Right atrium auricular region (tissue), 2 donors: ENCODE results near the gene SIGLEC6. TPM values are rescaled to one million over a fixed set of nuclear protein-coding genes. Genes with fewer than 3 reads are reported as not detected.
A peak's percentile ranks its signal among the peaks of the same experiment; 100 is the strongest.

Experiments
- DNase-seq: peaks from one replicate; pipeline ENCODE4 v3.0.0-alpha.2; 2019; ENCODE audit warnings: low spot score
- H3K27ac ChIP-seq, 2 donors: fragments of 200-600 bp; sonication (generic); 1 replicate in 1 of 2; 2 replicates in 1 of 2; pipeline ENCODE4 v1.5.1; 2016 to 2019
- H3K27me3 ChIP-seq, 2 donors: fragments of 200-600 bp; sonication (generic); one replicate each; pipeline versions ENCODE4 v1.5.1 to v1.6.0; 2017 to 2019
- H3K36me3 ChIP-seq: fragments of 200-600 bp; sonication (generic); one replicate; pipeline ENCODE4 v1.5.1; 2016
- H3K4me1 ChIP-seq, 2 donors: fragments of 200-600 bp; sonication (generic); one replicate each; pipeline versions ENCODE4 v1.5.1 to v1.6.0; 2017 to 2019
- H3K4me3 ChIP-seq, 2 donors: fragments of 200-600 bp; sonication (generic); 1 replicate in 1 of 2; 2 replicates in 1 of 2; pipeline ENCODE4 v1.5.1; 2017 to 2019; ENCODE audit warnings: mild to moderate bottlenecking in 1 of 2, moderate library complexity in 1 of 2
- H3K9me3 ChIP-seq, 2 donors: fragments of 200-600 bp; sonication (generic); one replicate each; pipeline ENCODE4 v1.5.1; 2019
- total RNA-seq, 2 donors: library from RNA; depleted of rRNA; stranded (reverse); fragments of >200 nt; gene quantifications; one replicate each; pipeline ENCODE4 v1.1.0, GENCODE V29; 2016
- TF ChIP-seq, protein P1 (sequence below), 2 donors: fragments of 200-600 bp; sonication (generic); IDR thresholded peaks; one replicate each; pipeline ENCODE4 v1.5.1; 2019; ENCODE audit warnings: antibody characterized with exemption in 2 of 2

Gene SIGLEC6
- total RNA-seq, 2 donors from 2014 or later = 0.16 to 0.44 TPM

- no peak for DNase-seq
- TF ChIP-seq, protein P1, sequence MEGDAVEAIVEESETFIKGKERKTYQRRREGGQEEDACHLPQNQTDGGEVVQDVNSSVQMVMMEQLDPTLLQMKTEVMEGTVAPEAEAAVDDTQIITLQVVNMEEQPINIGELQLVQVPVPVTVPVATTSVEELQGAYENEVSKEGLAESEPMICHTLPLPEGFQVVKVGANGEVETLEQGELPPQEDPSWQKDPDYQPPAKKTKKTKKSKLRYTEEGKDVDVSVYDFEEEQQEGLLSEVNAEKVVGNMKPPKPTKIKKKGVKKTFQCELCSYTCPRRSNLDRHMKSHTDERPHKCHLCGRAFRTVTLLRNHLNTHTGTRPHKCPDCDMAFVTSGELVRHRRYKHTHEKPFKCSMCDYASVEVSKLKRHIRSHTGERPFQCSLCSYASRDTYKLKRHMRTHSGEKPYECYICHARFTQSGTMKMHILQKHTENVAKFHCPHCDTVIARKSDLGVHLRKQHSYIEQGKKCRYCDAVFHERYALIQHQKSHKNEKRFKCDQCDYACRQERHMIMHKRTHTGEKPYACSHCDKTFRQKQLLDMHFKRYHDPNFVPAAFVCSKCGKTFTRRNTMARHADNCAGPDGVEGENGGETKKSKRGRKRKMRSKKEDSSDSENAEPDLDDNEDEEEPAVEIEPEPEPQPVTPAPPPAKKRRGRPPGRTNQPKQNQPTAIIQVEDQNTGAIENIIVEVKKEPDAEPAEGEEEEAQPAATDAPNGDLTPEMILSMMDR (IDR thresholded peaks at IDR 0.05) = no peak
- Histone ChIP-seq H3K36me3 (no peaks in the 10 kb centered on the region), H3K4me1 (no peaks in the 10 kb centered on the region), H3K4me3 (no peak overlapping the region), H3K27me3 (no peaks in the 10 kb centered on the region), H3K27ac (no peak overlapping the region), H3K9me3 (no peaks in the 10 kb centered on the region)
These were observed 21.1 kb upstream of the SIGLEC6 start for GRCh38 chr19:51552608-51552995.

DNA sequence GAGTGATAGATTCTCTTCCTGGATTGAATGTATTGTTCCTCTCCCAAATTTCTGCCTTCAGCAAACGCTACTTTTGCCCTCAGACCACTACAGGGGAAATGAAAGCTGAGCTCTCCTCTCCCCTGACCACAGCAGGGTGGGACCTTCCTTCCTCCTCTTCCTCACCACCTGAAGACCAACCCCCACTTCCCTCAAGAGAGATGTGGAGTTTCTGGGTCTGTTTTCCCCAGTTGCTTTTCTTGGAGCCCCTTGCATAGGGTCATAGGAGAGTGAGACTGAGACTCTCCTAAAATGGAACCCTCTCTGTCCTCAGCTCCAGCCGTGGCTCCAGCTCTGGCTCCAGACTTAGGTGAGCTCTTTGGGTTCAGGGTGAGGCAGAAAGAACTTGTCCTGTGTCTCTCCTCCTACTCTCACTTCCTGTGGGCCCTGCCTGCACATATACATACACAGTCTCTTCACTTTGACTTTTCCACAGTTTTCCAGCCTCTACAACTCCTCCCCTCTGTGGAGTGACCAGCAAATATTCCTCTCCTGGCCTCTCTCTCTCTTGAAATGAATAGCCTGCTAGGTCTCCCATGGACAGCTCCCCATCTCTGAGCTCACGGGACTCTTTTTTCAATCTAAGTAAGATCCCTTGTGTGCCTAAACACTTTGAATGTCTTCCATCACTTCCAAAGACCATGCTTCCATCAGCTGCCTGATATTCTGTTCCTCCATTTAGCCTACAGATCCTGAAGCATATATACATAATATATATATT is 20.4 kb upstream of the SIGLEC6 start:
- Histone ChIP-seq H3K36me3 (no peaks in the 10 kb centered on the region), H3K4me1 (no peaks in the 10 kb centered on the region), H3K9me3 (no peaks in the 10 kb centered on the region), H3K27me3 (no peaks in the 10 kb centered on the region), H3K4me3 (no peak overlapping the region), H3K27ac (no peak overlapping the region)
- DNase-seq = no peak
- TF ChIP-seq, protein P1 (IDR thresholded peaks at IDR 0.05) = no peak

DNA sequence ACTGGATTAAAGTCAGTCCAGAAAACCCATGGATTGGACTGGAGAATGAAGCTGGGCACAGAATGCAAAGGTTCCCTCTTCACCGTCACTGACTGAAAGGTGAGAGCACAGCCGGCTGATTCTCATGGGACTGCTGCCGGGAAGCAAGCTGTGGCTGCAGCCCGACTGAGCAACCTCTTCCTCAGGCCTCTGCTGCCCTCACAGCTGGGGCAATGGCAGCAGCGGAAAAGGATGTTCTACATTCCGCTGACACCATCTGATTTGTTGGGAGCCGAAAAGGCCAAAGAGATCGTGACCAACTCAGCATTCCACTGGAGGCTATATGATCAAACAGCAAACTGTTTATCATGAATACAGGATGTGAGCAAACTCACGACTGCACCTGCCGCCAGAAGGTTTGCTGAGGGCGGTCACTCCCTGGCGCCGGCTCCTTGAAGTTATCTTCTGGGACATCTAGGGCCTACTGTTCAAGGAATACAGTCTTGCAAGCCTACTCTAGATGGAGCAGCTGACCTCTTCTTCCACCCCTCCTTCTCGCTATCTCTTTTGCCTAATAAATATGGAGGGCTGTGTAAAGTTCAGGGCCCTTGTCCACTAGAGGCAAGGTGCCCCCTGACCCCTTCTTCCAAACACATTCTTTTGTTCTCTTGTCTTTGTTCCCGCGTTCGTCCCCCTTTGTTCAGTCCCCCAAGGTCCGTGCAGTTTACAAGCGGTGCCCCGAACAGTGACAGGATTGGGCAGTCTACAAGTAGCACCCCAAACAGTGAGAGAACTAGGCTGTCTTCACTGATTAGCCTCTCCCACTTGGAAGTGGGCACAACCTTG is 19.6 kb upstream of the SIGLEC6 start:
- H3K27ac ChIP-seq = no peak overlapping the region
- no peaks in the 10 kb centered on the region for H3K4me1 ChIP-seq
- no peak overlapping the region for H3K4me3 ChIP-seq
- DNase-seq = no peak
- TF ChIP-seq, protein P1 (IDR thresholded peaks at IDR 0.05) = no peak
- H3K27me3 ChIP-seq = no peaks in the 10 kb centered on the region
- H3K9me3 ChIP-seq = no peaks in the 10 kb centered on the region
- H3K36me3 ChIP-seq = no peaks in the 10 kb centered on the region

DNA sequence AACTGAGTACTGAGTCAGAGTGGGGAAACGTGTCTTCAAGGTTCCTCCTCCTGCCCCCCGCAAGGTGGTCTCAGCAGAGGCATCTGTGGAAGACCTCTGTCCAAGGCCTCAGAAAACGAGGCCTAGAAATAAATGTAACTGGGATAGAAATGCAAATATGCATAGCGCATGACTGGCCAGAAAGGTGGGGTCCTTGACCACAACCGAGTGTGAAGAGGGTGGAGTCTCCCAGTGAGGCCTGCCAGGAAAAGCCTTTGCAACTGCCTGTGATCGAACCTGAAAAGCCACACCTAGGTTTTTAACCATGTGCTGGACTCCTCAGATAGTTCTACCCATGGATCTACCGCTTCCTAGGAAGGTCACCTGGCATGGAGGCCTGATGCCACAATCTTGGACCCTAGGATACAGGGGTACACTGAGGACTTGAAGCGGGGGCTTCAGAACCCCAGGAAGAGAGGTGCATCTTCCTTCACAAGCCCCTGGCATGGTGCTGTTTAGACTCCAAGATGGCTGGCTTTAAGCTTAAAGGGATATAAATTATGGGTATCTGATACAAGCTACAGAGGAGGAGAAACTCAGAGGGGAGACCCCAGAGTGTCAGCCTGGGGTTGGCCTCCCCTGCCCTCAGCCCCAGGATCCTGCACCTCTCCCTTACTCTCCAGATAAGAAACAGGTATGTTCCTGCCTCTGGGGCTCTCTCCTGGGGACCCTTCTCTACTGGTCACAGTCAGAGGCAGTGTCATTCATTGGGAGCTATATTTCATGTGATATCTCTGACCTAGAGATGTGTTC is 18.3 kb upstream of the SIGLEC6 start:
- Histone ChIP-seq H3K27me3 (no peaks in the 10 kb centered on the region), H3K4me3 (no peak overlapping the region), H3K27ac (no peak overlapping the region), H3K36me3 (no peaks in the 10 kb centered on the region), H3K9me3 (no peaks in the 10 kb centered on the region), H3K4me1 (no peaks in the 10 kb centered on the region)
- peak; percentile 30 for DNase-seq
- TF ChIP-seq, protein P1 (IDR thresholded peaks at IDR 0.05) = no peak

GRCh38 chr19:51548891-51549305 is 17.4 kb upstream of the SIGLEC6 start:
- Histone ChIP-seq H3K4me1 (no peaks in the 10 kb centered on the region), H3K27me3 (no peaks in the 10 kb centered on the region), H3K9me3 (no peaks in the 10 kb centered on the region), H3K4me3 (no peak overlapping the region), H3K36me3 (no peaks in the 10 kb centered on the region), H3K27ac (no peak overlapping the region)
- TF ChIP-seq, protein P1 (IDR thresholded peaks at IDR 0.05) = no peak
- DNase-seq = peak; percentile 16
